IMR-90 (cell line): Measurements from ENCODE around the gene MARK2.

ENCODE experiments used
- BHLHE40 ChIP-seq: fragments of 150-350 bp; IDR thresholded peaks from 2 replicates; pipeline ENCODE4 v1.6.1; 2016; ENCODE audit warnings: mild to moderate bottlenecking, low read depth, low read length
- CEBPB ChIP-seq: IDR thresholded peaks from 2 replicates; pipeline ENCODE4 v1.6.1; 2012; ENCODE audit warnings: low read depth, low read length, improper control_type of control experiment
- ELK1 ChIP-seq: fragments of 150-350 bp; IDR thresholded peaks from 2 replicates; pipeline ENCODE4 v1.6.1; 2016; ENCODE audit warnings: low read depth, mild to moderate bottlenecking, low read length, moderate library complexity, borderline replicate concordance
- MAFK ChIP-seq: IDR thresholded peaks from 2 replicates; pipeline ENCODE4 v1.6.1; 2012; ENCODE audit warnings: low read depth, low read length, improper control_type of control experiment
- MAZ ChIP-seq: IDR thresholded peaks from 2 replicates; pipeline ENCODE4 v1.6.1; 2012; ENCODE audit warnings: low read depth, mild to moderate bottlenecking, low read length, improper control_type of control experiment, moderate library complexity, borderline replicate concordance
- MXI1 ChIP-seq: IDR thresholded peaks from 2 replicates; pipeline ENCODE4 v1.6.1; 2012; ENCODE audit warnings: low read depth, mild to moderate bottlenecking, low read length, moderate library complexity, borderline replicate concordance
- POLR2A ChIP-seq: IDR thresholded peaks from 2 replicates; pipeline ENCODE4 v1.6.1; 2012; ENCODE audit warnings: mild to moderate bottlenecking, low read depth, low read length
- RAD21 ChIP-seq: IDR thresholded peaks from 2 replicates; pipeline ENCODE4 v1.6.1; 2012; ENCODE audit warnings: low read length, improper control_type of control experiment
- TF ChIP-seq, protein P1 (sequence below): conservative IDR thresholded peaks from 2 replicates; pipeline ENCODE4 v1.5.1; 2012; ENCODE audit warnings: mild to moderate bottlenecking, low read depth, low read length, improper control_type of control experiment
- TF ChIP-seq, protein P2 (sequence below): fragments of 150-350 bp; IDR thresholded peaks from 2 replicates; pipeline ENCODE4 v1.6.1; 2017; ENCODE audit warnings: mild to moderate bottlenecking, antibody characterized with exemption, low read length, low read depth

DNA sequence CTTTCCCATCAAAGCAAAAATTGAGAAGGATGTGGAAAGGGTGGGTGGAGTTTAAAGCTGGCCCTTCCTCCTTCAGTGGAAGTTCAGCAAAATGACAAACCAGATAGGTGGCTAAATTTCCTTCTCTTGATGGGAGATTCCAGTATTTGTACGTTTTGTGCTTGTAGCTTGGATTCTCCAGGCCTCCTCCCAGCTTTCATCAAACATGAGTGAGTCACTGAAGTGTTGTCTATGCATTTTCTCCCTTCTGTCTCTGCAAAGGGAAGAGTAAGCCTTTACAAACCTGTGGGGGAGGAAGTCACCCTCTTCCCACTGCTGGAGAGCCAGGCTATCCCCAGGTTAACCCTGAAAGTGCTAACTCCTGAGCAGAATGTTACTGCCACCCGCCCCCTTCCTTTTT is 6.4 kb downstream of the MARK2 start:
- TF ChIP-seq POLR2A = no peak
- no peak for TF ChIP-seq MAFK
- TF ChIP-seq, protein P1, sequence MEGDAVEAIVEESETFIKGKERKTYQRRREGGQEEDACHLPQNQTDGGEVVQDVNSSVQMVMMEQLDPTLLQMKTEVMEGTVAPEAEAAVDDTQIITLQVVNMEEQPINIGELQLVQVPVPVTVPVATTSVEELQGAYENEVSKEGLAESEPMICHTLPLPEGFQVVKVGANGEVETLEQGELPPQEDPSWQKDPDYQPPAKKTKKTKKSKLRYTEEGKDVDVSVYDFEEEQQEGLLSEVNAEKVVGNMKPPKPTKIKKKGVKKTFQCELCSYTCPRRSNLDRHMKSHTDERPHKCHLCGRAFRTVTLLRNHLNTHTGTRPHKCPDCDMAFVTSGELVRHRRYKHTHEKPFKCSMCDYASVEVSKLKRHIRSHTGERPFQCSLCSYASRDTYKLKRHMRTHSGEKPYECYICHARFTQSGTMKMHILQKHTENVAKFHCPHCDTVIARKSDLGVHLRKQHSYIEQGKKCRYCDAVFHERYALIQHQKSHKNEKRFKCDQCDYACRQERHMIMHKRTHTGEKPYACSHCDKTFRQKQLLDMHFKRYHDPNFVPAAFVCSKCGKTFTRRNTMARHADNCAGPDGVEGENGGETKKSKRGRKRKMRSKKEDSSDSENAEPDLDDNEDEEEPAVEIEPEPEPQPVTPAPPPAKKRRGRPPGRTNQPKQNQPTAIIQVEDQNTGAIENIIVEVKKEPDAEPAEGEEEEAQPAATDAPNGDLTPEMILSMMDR = no peak
- TF ChIP-seq CEBPB = peak; percentile 28; the same call in 1 of the 2 replicates
- TF ChIP-seq MAZ = no peak
- TF ChIP-seq BHLHE40 = no peak
- TF ChIP-seq, protein P2, sequence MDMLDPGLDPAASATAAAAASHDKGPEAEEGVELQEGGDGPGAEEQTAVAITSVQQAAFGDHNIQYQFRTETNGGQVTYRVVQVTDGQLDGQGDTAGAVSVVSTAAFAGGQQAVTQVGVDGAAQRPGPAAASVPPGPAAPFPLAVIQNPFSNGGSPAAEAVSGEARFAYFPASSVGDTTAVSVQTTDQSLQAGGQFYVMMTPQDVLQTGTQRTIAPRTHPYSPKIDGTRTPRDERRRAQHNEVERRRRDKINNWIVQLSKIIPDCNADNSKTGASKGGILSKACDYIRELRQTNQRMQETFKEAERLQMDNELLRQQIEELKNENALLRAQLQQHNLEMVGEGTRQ = no peak
- no peak for TF ChIP-seq MXI1
- peak; percentile 13; the same call in 1 of the 2 replicates for TF ChIP-seq RAD21
- no peak for TF ChIP-seq ELK1
